GM04504 (cell line): ENCODE data around the gene MEGF6.

ENCODE experiments used
- DNase-seq: peaks from one replicate; pipeline ENCODE4 v3.0.0-alpha.2; 2012; ENCODE audit warnings: low read depth

MEGF6 gene, protein sequence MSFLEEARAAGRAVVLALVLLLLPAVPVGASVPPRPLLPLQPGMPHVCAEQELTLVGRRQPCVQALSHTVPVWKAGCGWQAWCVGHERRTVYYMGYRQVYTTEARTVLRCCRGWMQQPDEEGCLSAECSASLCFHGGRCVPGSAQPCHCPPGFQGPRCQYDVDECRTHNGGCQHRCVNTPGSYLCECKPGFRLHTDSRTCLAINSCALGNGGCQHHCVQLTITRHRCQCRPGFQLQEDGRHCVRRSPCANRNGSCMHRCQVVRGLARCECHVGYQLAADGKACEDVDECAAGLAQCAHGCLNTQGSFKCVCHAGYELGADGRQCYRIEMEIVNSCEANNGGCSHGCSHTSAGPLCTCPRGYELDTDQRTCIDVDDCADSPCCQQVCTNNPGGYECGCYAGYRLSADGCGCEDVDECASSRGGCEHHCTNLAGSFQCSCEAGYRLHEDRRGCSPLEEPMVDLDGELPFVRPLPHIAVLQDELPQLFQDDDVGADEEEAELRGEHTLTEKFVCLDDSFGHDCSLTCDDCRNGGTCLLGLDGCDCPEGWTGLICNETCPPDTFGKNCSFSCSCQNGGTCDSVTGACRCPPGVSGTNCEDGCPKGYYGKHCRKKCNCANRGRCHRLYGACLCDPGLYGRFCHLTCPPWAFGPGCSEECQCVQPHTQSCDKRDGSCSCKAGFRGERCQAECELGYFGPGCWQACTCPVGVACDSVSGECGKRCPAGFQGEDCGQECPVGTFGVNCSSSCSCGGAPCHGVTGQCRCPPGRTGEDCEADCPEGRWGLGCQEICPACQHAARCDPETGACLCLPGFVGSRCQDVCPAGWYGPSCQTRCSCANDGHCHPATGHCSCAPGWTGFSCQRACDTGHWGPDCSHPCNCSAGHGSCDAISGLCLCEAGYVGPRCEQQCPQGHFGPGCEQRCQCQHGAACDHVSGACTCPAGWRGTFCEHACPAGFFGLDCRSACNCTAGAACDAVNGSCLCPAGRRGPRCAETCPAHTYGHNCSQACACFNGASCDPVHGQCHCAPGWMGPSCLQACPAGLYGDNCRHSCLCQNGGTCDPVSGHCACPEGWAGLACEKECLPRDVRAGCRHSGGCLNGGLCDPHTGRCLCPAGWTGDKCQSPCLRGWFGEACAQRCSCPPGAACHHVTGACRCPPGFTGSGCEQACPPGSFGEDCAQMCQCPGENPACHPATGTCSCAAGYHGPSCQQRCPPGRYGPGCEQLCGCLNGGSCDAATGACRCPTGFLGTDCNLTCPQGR (N-terminal part only)

DNA sequence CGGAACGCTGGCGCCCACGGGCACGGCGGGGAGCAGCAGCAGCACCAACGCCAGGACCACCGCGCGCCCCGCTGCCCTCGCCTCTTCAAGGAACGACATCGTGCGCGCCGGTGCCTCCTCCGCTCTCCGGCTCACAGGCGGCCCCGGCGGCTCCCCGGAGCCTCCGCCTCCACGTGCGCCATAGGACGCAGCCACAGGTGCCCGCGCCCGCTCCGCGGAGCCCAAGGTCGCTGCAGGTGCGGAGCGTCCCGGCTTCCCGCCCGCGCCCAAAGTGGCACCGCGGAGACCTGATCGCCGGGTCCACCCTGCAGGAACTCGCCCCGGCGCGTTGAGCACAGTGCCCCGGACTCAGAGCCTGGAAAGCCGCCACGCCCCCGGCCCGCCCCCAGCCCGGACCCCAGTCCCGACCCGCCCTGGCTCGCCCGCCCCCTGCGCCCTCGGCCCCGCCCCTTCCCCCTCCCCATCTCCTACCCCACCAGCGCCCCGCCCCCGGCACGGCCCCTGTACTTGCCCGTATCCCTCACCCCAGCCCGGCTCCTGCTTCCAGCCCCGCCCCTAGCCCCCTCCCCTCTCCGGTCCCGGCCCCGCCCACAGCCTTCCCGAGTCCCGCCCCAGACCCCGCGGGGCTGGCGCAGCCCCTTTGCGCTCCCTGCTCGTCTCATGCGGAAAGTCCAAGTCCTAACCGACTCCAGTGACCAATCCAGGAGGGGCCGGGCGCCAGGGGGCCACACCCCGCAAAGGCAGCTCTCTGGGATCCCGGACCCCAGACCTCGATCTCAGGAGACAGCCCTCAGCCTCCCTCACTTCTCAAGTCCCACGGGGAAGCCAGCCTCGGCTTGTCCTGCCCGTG lies at the start of gene MEGF6:
TSS of gene MEGF6 (minus strand) at position 339 of the 850 bp plus-strand sequence. CDS start at position 99, 240 bp downstream.
- DNase-seq, result no peak

DNA sequence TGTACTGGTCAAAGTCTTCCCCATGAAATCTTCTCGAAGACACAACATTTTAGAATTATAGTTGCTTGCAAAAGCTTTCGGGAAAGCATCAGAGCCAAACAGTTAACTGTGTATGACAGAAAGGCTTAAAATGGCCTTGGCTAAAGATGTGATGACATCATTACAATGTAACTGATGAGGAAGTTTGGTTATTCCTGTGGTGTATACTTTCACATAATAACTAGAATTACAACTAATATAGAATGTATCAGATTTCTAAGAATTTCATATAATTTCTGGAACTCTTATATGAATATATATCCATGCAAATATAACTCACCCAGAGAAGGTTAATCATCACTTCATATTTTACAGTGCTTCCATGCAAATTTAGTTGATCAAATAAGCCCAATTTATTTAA lies 49.4 kb upstream of the MEGF6 start:
- no peak for DNase-seq

DNA sequence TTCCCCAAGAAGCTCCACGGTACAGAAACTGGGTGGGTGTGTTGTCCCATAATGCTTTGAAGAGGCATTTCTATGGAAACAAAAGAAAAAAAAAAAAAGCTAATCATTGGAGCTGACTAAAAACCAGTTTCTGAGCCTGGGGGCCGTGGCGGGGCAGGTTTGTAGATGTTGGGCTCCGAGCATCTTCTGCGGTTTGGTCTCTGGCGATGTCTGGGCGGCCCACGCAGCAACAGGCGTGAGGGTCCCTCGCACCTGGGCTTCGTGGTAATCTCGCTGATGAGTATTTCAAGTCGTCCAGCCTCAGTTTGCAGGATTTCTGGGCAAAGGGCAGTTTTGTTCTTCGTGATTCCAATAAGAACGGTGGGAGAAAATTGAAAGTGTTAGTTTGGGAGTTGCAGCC lies 47.8 kb upstream of the MEGF6 start:
- no peak for DNase-seq

DNA sequence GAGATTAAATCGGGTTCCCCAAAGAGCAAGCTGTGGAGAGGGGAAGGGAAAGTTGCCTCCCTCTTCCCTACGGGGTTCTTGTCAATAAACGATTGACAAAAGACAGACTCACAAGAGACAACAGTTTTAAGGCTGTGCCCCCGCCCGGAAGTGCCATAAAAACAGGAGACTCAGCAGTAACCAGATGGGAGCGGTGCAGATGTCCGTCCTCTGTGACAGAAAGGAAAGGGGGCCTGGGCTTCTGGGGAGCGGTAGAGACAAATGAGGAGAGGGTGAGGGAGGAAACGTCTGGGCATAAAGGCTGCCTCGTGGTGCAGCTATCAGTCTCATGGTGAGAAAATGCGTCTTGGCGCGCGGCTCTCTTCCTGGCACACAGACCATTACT lies 46.9 kb upstream of the MEGF6 start:
- DNase-seq, result no peak

DNA sequence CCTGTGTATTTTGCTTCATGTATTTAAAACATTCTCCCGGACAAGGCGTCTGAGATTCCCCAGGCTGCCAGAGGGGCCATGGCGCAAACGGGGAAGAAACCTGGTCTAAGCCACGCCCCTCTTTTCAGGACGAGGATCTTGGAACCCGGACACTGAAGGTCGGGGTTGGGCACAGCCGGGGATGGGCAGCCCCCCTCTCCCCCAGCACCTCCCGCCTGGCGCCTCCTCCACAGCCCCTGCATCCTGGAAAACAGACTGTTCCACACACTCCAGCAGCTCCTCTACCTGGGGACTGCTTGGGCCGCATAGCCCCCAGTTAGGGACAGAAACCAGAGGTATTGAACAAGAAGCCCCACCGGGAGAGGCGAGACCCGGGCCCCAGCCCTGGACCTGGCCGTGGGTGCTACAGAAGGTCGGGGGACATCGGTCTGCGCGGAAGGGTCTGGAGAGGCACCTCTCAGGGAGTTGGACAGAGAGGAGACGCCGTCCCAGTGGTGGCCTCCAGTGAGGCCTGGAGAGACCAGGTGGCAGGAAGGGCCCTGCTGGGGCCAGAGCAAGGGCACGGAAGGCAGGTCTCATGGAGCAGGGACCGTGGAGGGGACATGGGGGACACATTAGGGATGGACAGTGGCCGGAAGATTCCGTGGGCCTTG lies 46.4 kb upstream of the MEGF6 start:
- DNase-seq, result no peak

DNA sequence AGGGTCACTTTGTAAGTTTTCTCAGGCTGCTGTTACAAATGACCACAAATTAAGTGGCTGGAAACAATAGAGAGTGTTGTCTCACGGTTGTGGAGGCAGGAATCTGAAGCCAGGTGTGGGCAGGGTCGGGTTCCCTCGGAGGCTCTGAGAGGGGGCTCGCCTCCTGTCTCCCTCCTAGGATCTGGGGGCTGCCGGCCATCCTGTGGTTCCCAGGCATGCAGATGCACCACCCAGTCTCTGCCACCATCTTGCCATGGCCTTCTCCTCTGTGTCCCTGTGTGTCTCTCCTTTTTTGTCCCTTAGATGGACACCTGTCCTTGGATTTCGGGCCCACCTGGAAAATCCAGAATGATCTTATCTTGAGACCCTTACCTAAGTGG lies 45.8 kb upstream of the MEGF6 start:
- DNase-seq, result no peak

DNA sequence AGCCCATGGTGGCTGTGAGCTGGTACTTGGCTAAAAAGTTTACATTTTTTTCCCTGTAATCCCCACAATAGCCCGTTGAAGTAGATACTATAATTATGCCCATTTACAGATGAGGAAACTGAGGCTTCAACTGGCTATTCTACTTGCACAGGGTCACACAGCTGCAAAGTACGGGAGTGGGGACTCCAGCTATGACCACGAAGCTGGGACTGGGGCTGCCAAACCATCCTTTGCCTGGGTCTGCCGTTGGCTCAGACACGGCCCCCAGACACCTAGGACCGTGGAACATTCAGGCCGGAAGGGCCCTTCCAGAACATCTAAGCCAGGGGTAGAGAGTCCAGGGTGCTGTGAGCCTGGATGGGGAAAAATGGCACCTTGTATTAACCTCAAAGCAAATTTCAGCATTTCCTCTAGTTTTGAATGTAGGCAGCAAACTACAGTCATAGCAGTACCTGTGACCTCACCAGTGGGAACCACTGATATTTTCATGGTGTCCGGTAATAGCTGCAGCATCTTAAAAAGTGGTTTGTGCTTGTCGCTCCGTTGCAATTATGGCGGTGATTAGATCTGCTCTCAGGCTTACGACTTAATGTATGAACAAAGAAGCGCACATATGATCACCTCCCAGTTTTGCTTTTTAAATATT lies 45.3 kb upstream of the MEGF6 start:
- no peak for DNase-seq

DNA sequence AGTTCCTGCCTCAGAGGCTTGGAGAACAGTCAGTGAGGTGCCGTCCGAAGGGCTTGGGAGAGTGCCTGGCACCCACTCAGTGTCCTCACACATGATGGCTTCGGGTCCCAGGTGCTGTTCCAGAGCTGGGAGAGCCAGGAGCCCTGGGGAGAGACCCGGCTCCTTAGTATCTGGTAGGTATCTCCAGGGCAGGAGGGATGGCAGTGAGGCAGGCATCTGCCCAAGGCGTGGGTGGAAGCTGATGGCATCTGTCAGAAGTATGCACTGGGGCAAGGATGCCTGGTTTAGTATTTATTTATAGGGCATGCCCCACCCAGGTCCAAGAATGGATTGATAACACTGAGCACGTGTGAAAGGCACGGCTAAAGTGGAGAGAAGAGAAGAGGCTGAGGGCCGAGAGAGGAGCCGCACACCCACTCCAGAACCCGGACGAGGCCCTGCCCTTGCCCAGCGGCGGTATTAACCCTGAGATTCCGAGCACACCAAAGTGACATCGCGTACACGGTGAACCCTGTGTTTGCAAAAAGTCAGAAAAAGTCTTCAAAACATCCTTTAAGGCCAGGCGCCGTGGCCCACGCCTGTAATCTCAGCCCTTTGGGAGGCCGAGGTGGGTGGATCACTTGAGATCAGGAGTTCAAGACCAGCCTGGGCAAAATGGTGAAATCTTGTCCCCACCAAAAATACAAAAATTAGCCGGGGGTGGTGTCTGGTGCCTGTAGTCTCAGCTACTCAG lies 43.4 kb upstream of the MEGF6 start:
- no peak for DNase-seq

DNA sequence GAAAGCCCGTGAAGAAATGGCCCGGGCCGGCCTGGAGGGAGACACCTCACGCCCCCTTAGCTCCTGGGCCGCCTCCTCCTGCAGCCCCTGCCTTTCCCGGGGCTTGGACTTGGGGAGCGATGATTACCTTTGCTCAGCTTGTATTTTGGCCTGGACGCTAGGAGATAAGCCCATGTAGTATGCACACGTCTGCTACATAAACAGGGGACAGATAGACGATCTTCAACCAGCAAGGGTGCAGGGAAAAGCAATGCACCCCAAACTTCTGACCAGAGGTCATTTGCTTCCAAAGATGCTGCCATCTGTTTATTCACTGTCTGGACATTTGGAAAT lies 41.9 kb upstream of the MEGF6 start:
- DNase-seq, result no peak

DNA sequence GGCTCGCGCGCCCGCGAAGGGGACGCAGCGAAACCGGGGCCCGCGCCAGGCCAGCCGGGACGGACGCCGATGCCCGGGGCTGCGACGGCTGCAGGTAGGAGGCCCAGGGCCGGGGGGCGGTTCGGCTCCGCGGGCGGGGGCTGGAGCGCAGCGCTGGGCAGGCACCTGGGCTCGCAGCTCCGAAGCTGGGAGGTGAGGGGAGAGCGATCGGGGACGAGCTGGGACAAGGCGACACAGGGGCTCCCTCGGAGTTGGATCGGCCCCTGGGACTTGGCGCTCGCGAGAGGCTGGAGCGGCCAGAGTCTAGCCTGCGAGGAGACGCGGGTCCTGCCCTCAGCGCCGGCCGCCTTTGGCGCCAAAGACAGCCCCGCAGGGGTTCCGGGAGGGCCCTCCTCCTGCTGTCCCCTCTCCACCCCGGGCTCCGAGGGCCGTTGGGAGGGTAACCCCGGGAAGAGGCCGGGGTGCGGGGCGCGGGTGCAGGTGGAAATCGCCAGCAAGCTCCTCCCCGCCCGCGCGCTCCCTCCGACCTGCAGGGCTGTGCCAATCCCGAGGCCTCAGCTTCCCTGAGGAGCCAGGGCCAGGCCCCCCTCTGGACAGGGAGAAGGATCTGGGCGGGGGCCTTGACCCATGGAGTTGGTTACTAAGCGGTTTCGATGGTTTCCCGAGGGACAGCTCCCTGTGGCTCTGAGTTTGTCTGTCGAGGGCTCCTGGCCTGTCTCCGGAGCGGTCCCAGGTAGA lies 41.4 kb upstream of the MEGF6 start:
- DNase-seq, result no peak

DNA sequence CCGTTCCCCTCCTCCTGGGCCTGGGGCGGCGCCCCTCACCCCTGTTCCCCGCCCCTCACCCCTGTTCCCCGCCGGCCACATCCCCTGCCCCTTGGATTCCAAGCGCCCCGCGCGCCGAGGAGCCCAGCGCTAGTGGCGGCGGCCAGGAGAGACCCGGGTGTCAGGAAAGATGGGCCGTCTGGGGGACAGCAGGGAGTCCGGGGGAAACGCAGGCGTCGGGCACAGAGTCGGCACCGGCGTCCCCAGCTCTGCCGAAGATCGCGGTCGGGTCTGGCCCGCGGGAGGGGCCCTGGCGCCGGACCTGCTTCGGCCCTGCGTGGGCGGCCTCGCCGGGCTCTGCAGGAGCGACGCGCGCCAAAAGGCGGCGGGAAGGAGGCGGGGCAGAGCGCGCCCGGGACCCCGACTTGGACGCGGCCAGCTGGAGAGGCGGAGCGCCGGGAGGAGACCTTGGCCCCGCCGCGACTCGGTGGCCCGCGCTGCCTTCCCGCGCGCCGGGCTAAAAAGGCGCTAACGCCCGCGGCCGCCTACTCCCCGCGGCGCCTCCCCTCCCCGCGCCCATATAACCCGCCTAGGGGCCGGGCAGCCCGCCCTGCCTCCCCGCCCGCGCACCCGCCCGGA lies 40.7 kb upstream of the MEGF6 start, which contains the start of gene TP73:
TSS of gene TP73 (plus strand) at position 587 of the 618 bp plus-strand sequence. CDS start 29,850 bp downstream, outside the sequence.
- DNase-seq, result no peak

DNA sequence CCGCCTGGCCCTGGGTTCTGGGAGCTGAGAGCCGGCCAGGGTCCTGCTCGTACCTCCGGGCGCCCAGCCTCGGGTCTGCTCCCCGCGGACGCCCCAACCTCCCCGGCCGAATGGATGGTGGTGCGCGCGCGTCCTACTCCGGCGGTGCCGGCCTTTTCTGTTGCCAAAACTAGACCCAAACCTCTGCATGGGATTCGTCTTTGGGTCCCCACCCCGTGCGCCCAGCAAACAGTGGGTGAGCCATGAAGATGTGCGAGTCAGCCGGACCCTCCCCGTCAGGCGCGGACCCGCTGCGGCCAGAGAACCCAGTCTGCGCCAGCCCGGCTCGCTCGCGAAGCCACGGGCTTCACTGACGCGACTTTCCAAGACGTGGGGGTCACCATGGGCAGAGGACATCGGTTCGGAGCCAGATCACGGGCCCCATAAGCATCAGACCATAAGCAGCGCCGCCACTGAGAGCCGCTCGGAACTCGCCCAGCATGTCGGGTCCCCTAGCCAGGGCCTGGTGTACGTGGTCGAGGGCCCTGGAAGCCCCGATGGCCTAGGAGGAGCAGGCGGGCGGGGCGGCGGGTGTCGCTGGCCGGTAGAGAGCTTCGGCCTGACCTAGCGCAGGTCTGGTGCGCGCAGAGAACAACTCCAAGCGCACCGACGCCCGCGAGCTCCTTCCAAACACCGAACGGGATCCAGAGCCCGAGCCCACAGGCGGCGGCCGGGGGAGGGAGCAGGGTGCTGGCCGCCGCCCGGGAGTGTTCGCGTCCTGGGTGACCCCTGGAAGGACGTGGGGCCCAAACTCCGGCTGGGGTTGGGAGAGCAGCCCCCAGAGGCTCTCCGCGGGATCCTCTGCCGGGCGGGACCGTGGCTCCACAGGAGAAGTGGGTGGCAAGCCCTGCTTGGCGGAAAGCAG lies 40.0 kb upstream of the MEGF6 start:
- DNase-seq, result no peak

DNA sequence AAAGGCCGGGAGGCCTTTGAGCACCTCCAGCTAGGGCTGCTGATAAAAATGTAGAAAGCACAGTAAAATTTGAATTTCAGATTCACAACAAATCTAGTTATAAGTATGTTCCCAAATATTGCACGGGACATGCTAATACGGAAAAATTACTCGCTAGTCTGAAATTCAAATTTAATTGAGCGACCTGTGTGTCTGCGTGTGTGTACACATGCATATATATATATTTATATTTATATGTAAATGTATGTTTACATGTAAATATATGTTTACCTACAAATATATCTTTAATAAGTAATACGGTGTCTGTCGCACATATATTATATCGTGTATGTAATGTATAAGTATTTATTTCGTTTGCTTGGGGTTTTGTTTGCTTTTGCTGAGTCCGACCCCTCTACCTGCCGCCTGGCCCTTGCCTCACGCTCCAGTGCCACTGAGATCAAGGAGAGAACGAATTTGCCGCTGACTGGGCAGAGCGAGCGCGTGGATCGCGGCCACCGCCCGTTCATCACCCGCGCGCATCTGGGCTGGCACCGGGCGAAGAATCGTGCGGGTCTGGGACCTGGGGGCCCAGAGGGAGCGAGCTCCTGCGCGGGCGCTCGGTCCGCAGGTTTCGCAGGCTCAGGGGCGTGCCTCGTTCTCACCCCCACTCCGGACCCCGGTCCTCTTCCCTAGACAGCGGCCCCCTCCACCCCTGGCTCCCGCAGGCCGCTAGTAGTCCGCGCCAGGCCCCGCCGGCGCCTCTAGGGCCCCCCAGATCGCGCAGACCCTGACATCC lies 39.1 kb upstream of the MEGF6 start:
- DNase-seq, result no peak

DNA sequence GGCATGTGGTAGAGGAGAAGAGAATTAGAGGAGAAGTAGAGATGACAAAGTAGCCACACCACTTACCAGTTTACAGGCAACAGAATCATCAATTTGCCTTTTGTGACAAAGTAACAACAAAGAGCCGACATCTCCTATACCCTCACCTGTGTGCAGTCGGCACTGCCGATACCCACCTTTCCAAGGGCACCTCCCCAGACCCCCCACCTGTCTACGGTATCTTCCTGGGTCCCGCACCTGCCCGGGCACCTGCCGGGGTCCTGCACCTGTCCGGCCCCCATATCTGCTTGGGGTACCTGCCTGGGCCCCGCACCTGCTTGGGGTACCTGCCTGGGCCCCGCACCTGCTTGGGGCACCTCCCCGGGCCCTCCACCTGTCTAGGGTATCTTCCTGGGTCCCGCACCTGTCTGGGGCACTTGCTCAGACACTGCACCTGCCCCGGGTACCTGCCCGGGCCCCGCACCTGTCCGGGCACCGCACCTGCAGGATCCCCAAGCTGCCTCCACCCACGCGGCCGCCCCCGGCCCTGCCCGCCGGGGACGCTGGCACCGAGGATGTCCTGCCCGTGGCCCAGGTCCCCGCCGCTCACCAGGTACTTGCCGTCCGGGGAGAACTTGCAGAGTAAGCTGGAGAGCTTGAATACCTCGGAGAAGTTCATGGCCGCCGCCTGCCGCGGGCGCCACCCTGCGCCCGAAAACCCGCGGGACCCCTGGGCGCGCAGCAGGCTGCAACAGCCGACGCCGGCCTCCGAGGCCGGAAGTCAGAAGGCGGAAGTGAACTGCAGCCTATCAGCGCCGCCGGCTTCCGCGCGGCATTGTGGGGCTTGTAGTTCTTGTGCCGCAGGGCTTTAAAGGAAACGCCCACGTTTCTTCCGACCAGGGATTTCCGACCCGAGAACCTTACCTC lies 38.3 kb upstream of the MEGF6 start, which contains the start of gene WRAP73:
TSS of gene WRAP73 (minus strand) at position 762 of the 906 bp plus-strand sequence. CDS start at position 658, 104 bp downstream.
- DNase-seq, result peak; percentile 72

DNA sequence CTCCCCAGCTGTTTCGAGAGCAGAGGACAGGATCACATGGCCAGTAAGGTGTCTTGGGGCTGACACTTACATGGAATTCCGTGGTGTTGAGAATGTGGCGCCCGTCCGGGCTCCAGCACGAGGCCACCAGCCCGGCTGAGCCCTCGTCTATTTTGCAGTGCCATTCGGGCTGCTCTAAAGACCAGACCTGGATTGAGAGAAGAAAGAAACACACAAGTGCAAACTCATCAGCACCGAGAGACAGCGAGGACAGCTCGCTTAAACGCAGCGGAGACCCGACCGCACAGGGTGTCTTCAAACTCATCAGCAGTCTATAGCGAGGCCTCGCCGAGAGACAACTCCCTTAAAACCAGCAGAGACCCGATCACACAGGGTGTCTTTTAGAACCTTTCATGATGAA lies 35.3 kb upstream of the MEGF6 start:
- DNase-seq, result no peak
